Measurements from ENCODE around the gene RSL24D1.

Gene RSL24D1

DNA sequence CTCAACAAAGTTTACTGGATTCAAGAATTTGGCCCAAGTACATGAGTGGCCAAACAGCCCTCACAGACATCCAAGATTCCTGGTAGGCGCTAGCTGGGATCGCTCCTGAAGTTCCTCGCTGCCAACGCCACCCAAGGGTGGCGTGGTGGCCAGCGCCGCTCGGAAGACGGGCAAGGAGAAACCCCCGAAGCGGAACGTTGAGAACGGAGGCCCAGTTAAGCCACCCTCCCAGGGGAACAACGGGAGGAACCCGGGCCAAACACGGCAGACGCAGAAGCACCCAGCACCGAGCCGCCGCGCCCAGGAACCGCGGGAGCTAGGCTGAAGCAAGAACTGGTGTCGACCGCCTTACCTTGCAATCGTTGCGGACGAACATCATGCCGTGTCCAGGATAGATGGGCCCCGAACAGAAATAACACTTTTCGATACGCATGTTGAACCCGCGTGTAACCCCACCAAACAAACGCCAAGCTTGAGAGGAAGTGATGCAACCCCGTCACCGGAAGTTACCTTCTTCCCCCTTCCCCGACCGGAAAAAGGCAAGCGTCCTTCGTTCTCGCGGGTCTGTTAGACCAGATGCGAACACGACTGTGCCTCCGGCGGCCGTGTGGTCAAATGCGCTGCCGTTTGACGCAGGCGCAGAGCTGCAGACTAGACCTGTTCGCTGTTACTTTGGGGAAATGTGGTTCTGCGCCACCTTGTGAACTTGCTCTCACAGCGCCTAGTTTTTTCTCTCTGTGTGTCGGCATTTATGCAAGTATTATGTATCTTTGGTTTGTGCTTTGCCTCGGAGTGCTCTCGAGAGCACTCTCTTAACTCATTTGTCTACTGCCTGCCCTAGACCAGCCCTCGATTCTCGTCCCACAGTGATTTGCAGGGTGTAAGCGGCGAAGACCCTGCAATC, at the start of gene RSL24D1:
TSS of gene RSL24D1 (minus strand) at position 484 of the 904 bp plus-strand sequence. CDS start at position 433, 51 bp downstream.
- DNase-seq (ENCODE audit: low read depth): peak; percentile 95

GRCh38 chr15:55245059-55245458, 48.3 kb upstream of the RSL24D1 start:
- DNase-seq (ENCODE audit: low read depth): no peak

GRCh38 chr15:55241891-55242290, 45.1 kb upstream of the RSL24D1 start:
- DNase-seq (ENCODE audit: low read depth): no peak

DNA sequence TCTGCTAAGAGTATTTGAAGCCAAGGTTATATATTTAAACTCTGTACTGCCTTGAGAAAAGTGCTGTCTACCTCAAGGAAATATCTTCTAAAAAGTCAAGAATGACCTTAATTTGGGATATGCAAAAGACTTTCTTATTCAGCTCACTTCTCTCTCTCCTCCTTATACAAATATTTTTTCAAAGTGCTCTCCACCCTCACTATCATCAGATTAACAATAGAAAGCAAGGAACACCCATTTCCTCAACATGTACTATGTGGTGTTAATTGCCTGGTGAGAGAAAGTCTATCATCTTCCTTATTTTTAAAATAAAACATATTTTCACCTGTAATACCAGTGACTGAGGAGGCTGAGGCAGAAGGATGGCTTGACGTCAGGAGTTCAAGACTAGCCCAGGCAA, 44.4 kb upstream of the RSL24D1 start:
- no peak for DNase-seq (ENCODE audit: low read depth)

DNA sequence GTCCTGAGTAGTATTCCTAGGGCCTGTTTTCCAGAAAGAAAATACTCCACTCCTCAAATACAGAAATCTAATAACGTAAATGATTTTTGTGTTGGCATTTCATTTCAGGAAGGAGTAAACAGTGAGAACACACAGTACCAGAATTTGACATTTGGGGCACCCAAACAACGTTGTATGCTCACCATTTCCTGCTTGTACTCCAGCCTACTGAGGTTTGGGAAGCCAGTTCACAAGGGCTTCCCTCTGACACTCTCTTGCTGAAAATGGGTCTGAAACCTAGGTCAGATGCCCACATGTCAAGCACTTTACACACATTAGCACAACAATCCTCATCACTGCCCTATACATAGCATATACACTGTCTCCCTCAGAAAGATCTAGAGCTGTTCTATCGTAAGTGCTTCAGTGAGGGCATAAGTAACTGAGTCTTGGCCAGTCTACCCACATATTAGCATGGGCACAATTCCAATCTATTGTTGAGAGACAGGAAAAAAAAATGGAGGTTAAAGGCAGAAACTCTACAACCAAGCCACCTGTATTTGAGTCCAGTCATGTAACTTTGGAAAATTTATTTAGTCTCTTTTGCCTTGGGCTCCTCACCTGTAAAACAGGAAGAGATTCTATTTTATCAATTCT, 43.5 kb upstream of the RSL24D1 start:
- DNase-seq (ENCODE audit: low read depth): no peak

DNA sequence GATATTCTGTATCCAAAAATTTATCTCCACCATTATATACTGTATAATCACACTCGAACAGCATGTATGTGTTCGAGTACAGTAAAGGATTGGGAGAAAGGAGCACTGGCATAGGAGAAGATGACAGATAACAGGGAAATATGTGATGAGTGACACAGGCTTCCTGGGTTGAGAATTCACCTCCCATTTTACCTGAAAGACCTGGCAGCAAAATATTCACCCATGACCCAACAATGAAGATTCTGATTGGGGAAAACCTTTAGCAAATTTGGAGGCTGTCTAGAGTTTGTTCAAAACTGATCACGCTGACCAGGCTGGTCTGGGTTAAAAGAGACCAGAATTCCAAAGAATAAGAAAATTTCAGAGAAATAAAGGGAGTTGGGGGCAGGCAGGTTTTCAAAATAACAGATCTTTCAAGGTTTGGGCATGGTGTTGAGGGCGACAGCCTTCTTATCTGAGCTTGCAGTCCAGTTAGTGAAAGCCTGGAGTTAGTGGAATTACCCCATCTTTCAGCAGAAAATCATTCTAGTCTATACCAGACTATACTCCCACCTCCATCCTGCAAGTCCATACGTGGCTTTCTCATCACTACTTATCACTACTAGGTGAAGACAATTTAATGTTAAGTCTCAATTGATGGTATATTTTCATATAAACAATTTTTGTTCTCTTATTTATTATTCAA, 42.8 kb upstream of the RSL24D1 start:
- no peak for DNase-seq (ENCODE audit: low read depth)

- DNase-seq (ENCODE audit: low read depth): no peak
Measured at GRCh38 chr15:55238877-55239276, 42.1 kb upstream of the RSL24D1 start.

DNA sequence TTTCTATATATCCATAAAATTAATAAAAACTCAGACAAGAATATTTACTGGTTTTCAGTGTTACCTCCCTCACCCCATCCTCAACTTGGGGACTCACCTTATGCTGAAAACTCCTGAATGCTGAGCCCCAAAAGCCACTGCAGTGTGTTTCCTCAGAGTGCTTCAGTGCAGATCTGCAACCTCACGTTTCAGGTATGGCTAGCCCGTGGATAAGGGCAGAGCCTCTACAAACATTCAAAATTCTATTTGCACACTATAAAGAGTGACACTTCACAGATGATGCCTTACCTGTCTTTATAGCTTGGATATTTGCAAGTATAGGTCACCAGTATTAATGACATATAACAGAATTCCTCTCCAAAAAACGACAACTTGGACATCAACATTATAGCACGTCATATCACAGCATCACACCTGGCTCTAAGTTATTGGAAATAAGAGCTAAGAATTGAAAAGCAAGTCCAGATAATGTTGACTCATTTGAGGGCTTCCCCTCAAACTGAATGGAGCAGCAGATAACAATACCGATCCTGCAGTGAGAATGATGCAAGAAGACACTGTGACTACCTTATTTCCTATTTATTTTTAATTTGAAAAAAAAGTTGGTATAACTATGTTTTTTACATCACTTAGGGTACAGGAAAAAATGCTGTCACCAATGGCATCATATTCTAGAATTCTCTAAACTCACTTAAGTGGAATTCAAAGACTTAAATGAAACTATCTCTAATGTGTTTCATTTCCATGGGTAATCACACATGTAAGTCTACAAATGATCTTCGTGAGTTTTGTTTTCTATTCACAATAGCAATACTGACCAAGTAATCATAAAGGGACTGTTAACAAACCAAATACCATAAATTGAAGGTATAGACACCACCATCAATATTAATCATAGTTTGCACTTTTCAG, 40.7 kb upstream of the RSL24D1 start:
- DNase-seq (ENCODE audit: low read depth): no peak

- DNase-seq (ENCODE audit: low read depth): no peak
Measured at GRCh38 chr15:55235546-55236036, 38.9 kb upstream of the RSL24D1 start.

- no peak for DNase-seq (ENCODE audit: low read depth)
Measured at GRCh38 chr15:55234800-55235104, 38.0 kb upstream of the RSL24D1 start.

- DNase-seq (ENCODE audit: low read depth): no peak
Measured at GRCh38 chr15:55234104-55234799, 37.5 kb upstream of the RSL24D1 start.

DNA sequence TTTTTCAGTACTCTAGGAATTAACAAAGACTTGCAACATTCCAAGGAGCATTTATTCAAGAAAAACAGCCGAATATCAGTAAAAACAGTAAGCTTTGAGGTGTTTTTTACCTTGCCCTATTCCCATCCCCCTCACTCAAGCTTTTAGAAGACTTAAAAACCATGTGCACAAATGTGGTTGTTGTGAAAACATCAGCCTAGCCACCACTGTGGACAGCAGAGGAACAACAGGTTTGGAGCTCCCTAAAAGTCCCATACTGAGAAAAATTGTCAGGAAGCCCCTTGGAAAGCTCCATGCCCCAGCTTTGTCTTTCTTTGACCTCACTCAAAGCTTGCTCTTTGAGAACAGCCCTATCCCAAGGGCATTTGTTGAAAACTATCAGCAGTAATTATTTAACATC, 34.7 kb upstream of the RSL24D1 start:
- DNase-seq (ENCODE audit: low read depth): no peak

DNA sequence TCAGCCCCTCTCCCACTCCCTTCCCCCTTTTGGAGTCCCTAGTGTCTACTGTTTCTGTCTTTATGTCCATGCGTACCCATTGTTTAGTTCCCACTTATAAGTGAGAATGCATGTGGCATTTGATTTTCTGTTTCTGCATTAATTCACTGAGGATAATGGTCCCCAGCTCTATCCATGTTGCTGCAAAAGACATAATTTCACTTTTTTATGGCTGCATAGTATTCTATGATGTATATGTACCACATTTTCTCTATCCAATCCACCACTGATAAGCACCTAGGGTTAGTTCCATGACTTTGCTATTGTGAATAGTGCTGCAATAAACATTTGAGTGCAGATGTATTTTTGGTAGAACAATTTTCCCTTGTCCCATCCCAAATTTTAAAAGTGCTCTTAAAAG, 34.2 kb upstream of the RSL24D1 start:
- no peak for DNase-seq (ENCODE audit: low read depth)

- no peak for DNase-seq (ENCODE audit: low read depth)
Measured at GRCh38 chr15:55230051-55230670, 33.4 kb upstream of the RSL24D1 start.

DNA sequence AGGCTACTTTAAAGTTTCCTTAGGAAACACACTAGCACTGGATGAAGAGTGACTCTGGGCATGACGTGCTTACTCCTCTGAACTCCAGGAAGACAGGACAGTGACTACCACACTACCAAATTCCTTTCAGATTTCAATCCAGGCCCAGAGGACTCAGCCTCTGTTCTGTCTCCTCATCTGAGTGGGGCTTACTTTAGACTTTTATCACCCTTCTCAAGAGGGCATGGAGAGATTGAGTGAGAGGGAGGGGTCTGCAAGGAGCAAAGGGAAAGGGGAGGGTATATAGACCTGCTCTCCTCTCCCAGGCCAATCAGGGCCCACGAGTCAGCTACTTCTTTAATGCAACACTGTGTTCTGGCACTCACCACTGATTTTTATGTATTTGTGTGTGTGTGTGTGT, 29.4 kb upstream of the RSL24D1 start:
- no peak for DNase-seq (ENCODE audit: low read depth)

- no peak for DNase-seq (ENCODE audit: low read depth)
Measured at GRCh38 chr15:55224892-55225291, 28.2 kb upstream of the RSL24D1 start.

- DNase-seq (ENCODE audit: low read depth): no peak
Measured at GRCh38 chr15:55222588-55222987, 25.8 kb upstream of the RSL24D1 start.

DNA sequence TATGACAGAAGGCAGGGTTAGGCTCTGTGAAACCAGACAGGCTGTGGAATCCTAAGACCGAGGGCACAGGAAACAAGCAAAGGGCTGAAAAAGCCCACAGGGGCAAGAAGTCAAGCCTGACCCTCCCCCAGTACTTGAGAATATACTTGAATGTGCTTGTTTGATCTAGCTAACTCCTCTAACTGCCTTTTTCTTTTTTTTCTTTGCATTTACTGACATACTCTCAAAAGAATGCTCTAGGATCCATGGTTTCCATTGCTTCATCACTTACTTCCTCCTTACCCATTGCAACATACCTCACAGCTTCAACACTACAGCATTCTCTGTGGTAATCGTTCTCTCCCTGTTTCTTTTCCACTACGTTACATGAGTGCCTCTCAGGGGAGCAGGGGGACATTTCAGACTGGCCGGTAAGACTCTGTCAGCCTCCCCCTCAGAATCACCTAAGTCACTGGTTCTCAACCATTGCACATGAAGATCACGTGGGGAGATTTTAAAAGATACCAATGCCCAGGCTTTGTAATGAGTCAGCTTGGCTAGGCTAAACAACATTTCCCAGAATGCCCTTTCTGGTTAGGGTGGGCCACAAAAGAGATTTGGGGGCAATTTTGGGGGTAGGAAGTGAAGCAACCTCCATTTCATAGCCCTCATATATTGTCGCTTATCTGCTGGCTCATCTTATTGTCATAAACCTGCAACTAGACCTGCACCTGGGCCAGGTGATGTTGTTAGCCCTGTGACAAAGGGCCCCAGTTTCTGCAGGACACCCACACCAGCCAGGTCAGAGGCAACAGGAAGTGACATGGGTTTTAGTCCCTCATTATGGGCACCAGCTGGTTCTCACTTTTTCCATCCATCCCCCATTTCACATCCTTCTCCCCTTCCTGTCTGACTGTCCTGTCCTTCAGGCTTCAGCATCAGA, 24.6 kb upstream of the RSL24D1 start:
- DNase-seq (ENCODE audit: low read depth): no peak

DNA sequence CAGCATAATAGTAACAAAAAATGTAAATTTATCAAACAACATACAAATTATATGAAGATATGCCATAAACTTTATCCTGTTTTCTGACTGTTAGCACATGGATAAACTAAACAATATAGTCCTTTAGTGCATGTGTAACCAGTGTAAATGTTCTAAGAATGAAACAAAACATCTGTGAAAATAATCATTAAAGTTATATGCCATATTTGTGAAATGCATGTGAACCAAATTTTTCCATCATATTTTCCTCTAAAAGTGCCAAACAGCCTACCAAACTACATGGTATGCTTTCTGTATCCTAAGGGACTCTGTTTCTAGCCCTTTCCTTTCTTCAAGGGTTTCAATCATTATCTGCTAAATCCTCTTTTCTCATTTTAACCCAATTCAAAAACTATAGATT, 23.9 kb upstream of the RSL24D1 start:
- no peak for DNase-seq (ENCODE audit: low read depth)

- no peak for DNase-seq (ENCODE audit: low read depth)
Measured at GRCh38 chr15:55218056-55218455, 21.3 kb upstream of the RSL24D1 start.
